GM12801 (cell line): ENCODE results near the gene RASAL1.

ENCODE experiments used
- TF ChIP-seq, protein P1 (sequence below): IDR thresholded peaks from one replicate; pipeline ENCODE4 v1.5.1; 2011; ENCODE audit warnings: control low read depth; ENCODE audit not compliant: insufficient read length; ENCODE audit errors: extremely low read depth

RASAL1 gene

DNA sequence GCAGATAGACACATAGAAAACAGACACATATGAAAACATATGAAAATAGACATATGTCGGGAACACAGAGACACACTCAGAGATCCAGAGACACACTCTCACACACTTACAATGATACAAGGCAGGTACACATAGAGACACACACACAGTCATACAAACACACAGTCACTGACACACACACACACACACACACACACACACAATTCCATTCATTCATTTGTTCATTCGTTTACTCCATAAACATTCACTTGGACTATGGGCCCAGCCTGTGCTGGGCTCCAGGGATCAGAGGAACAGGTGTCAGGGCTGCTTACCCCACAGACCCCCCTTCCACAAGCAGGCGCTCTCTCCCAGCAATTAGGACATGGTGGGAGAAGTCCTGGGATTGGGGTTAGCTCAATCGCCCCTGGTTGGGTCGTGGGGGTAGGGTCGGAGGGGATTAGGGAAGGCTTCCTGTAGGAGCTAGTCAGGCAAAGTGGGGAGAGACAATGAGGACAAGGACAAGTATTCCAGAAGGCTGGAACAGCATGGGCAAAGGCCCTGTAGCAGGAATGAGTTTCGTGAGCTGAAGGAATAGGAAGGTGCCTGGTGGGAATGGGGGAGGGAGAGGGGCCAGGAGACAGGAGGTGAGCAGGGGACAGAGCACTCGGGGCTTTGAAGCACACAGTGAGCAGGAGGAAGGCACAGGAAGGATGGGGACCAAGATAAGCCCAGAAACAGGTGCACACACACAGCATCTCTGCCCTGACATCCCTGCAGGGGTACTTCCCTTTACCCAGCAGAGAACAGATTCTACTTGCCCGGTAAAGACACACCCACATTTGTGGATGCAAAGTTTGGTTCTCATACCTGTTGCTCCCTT is 6.5 kb downstream of the RASAL1 start:
- TF ChIP-seq, protein P1, sequence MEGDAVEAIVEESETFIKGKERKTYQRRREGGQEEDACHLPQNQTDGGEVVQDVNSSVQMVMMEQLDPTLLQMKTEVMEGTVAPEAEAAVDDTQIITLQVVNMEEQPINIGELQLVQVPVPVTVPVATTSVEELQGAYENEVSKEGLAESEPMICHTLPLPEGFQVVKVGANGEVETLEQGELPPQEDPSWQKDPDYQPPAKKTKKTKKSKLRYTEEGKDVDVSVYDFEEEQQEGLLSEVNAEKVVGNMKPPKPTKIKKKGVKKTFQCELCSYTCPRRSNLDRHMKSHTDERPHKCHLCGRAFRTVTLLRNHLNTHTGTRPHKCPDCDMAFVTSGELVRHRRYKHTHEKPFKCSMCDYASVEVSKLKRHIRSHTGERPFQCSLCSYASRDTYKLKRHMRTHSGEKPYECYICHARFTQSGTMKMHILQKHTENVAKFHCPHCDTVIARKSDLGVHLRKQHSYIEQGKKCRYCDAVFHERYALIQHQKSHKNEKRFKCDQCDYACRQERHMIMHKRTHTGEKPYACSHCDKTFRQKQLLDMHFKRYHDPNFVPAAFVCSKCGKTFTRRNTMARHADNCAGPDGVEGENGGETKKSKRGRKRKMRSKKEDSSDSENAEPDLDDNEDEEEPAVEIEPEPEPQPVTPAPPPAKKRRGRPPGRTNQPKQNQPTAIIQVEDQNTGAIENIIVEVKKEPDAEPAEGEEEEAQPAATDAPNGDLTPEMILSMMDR, result no peak

DNA sequence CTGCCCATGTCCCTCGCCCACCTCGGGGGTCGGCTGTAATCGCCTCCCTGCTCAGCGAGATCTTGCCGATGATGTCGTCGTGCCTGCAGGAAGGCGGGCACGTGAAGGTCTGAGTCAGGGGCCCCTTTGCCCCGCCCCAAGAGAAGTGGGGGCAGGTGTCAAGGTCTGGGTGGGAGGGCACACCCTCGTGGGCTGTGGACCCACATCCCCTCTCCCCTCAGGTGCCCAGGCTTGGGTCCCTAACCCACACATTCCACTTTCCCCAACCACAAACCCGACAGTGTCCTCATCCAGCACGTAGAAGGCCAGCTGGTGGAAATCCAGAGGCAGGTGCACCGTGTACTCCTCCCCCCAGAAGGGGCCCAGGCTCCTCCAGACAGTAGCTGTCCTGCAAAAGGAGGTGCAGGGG is 7.8 kb downstream of the RASAL1 start:
- TF ChIP-seq, protein P1, result no peak

DNA sequence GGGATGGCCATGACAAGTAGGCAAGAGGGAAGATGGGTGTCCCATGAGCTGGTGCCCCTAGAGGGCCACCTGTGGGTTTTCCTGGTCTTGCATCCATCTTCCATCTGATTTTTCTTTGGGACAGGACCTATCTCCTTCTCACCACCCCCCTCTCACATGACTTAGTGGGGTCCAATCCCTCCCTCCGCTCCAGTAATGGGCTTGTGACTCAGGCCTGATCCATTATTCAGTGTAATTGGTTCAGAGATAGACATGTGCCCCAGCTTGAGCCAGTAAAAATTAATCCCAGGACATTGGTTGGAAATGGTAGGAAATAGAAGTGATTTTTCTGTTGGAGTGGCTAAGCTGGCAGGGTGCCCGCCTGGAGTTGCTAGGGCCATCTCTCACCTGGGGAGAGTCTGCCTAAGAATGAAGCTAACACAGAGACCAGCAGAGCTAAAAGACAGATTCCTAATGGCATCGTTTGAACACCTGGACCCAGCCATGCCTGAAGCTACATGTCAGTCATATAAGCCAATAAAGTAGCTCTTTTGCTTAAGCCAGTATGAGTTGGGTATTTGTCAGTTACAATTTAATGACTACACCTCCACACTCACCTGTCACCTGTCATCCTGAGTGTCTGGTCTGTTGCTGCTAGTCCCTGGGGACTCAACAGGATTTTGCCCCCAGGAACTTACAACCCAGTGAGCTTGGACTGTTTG is 14.7 kb downstream of the RASAL1 start:
- TF ChIP-seq, protein P1, result no peak

DNA sequence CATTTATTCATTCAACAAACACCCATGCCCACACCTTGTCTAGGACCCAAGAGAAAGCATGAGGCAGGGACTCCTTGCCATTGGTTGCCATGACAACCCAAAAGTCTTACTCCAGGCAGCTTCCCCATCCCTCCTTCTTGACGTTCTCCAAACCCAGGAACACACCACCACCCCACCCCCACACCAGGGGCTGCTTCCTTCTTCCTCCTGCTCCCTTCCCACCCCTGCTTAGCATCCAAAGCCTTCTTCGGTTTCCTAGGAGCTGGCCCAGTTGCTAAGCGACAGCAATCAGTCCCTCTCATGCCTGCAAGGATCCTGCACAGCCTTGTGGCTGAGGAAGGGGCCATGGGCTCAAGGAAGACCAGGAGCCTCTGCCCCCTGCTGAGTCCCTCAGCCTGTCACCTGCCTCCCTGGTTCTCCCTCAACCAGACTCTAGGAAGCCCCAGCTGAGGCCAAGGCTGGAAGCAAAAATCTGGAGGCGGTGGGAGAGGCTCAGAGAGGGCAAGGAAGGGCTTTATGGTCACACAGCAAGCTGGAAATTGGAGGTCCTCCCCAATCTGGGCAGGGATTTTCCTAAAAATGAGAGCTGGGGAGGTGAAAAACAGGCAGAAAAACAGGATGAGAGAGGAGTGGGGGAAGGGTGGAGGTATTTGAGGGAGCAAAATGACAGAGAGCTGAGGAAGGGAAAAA is 15.4 kb downstream of the RASAL1 start:
- TF ChIP-seq, protein P1, result no peak

DNA sequence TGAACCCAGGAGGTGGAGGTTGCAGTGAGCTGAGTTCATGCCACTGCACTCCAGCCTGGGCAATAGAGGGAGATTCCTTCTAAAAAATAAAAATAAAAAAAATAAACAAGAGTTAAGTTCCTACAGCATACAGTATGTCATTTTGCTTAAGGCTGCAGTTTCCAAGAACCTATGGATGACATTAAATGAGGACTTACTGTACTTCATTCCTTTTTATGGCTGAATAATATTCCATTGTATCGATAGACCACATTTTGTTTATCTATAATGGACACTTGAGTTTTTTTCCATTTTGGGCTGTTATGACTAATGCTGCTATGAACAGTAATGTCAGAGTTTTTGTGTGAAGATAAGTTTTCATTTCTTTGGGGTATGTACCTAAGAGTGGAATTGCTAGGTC is 17.4 kb downstream of the RASAL1 start:
- TF ChIP-seq, protein P1, result no peak

DNA sequence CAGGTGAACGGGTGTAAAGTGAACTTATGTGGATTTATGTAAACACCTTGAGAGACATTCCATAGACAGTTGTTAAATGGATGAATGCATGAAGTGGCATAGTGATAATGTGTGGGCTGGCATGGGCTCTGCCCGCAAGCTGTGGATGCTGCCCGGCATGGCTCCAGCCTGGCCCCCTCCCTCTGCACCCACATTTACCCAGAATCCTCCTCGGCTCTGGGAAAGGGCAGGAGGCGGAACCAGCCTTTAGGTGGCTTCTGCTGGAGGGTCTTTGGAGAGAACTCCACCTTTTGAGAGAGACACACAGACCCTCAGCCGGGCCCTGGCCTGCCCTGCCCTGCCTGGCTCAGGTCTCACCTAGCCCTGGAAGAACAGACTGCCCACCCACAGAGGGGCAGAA is 18.7 kb downstream of the RASAL1 start:
- TF ChIP-seq, protein P1, result no peak

DNA sequence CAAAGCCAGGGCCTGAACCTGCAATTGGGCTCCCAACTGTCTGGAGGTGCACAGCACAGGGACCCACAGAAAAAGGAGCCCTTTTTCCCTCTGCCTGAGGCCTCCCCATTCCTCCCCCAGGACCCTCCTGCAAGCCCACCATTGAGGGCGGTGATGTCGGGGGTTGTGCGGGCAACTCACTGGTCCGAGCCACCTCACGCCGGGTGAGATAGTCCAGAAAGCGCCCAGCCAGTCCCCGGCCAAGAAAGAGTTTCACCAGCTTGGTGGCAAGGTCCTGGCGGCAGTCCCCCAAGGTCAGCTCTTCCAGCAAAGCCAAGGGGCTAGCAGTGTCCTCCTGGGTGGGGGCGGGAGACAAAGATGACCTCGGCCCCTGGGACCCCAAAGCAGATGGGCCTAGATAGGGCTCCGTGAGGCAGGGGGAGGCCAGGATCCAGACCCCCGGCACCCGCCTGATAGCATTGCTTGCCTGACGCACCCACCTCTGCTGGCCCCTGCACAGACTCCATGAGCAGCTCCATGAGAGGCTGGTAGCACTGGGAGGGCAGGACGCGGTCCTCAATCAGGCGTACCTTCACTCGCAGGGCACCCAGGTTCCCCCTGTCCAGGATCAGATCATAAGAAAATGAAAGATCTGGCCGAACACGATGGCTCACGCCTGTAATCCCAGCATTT is 20.0 kb downstream of the RASAL1 start:
- TF ChIP-seq, protein P1, result no peak
